BJ (cell line): ENCODE results near the gene DPYSL3. TPM values are rescaled to one million over a fixed set of nuclear protein-coding genes. Genes with fewer than 3 reads are reported as not detected.

Experiments used
- CTCF ChIA-PET: fragments of 350-600 bp; formaldehyde crosslinking; extraction: SDS; loops from one replicate; lab custom pipeline; 2021; ENCODE audit warnings: antibody characterized with exemption, inconsistent platforms; lab: Yijun Ruan, JAX
- POLR2A ChIA-PET: fragments of 300-600 bp; sonication (Branson Sonifier 250); formaldehyde crosslinking; extraction: SDS; loops from one replicate; lab custom pipeline; 2021; ENCODE audit warnings: antibody characterized with exemption; lab: Charles Lee
- DNase-seq: peaks from one replicate; pipeline ENCODE4 v3.0.0-alpha.2; 2011; ENCODE audit warnings: low read depth
- H3K27me3 ChIP-seq: 2 replicates; pipeline ENCODE4 v1.6.0; 2011; ENCODE audit warnings: low read length; ENCODE audit not compliant: control insufficient read depth, insufficient read depth
- H3K36me3 ChIP-seq: 2 replicates; pipeline ENCODE4 v1.5.1; 2011; ENCODE audit warnings: low read length; ENCODE audit not compliant: control insufficient read depth, insufficient read depth
- H3K4me3 ChIP-seq: 2 replicates; pipeline ENCODE4 v1.5.1; 2011; ENCODE audit warnings: low read depth, mild to moderate bottlenecking, control low read depth, low read length
- polyA plus RNA-seq: library from polyadenylated mRNA; depleted of rRNA; stranded (reverse); fragments of >200 nt; gene quantifications from 2 replicates; pipeline ENCODE4 v1.2.3, GENCODE V29; 2011
- TF ChIP-seq, protein P1 (sequence below): IDR thresholded peaks from 2 replicates; pipeline ENCODE4 v1.5.1; 2011; ENCODE audit warnings: low read depth, mild to moderate bottlenecking, control low read depth, inconsistent platforms, low read length, moderate library complexity; ENCODE audit not compliant: insufficient read depth

Gene DPYSL3
- polyA plus RNA-seq, 1 experiment = 49.6 TPM

DNA sequence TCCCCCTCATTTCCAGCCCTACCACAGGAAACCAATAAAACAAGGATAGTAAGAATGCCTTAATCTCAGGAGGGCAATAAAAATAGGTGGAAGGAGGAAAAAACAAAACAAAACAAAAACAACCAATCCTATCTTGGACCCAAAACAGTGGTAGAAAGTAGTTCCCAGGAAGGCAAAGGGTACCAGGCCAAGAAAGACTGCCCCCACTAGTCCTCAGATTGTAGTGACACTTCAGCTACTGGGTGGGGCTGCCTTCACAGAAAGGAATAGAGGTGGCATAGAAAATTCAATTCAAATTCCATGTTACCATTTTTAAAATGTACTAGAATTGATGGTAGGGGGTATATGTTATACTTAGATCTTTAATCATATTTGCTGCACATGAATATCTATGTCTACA is 59.3 kb downstream of the DPYSL3 start:
- POLR2A ChIA-PET = no interaction called here
- H3K36me3 ChIP-seq = no peaks in the 10 kb centered on the region
- DNase-seq = no peak
- CTCF ChIA-PET = interaction anchor here (0.7 to 3.1 kb wide), 4 partner anchors 47 to 127 kb away, joined by 3 to 14 read pairs (median 3); no protein-coding TSS in a partner anchor
- peaks cover 2% of the 10 kb centered on the region for H3K27me3 ChIP-seq
- TF ChIP-seq, protein P1, sequence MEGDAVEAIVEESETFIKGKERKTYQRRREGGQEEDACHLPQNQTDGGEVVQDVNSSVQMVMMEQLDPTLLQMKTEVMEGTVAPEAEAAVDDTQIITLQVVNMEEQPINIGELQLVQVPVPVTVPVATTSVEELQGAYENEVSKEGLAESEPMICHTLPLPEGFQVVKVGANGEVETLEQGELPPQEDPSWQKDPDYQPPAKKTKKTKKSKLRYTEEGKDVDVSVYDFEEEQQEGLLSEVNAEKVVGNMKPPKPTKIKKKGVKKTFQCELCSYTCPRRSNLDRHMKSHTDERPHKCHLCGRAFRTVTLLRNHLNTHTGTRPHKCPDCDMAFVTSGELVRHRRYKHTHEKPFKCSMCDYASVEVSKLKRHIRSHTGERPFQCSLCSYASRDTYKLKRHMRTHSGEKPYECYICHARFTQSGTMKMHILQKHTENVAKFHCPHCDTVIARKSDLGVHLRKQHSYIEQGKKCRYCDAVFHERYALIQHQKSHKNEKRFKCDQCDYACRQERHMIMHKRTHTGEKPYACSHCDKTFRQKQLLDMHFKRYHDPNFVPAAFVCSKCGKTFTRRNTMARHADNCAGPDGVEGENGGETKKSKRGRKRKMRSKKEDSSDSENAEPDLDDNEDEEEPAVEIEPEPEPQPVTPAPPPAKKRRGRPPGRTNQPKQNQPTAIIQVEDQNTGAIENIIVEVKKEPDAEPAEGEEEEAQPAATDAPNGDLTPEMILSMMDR = 0 out of 2 replicates have a peak, but pooled peaks have one; percentile 3
- no peak overlapping the region for H3K4me3 ChIP-seq

DNA sequence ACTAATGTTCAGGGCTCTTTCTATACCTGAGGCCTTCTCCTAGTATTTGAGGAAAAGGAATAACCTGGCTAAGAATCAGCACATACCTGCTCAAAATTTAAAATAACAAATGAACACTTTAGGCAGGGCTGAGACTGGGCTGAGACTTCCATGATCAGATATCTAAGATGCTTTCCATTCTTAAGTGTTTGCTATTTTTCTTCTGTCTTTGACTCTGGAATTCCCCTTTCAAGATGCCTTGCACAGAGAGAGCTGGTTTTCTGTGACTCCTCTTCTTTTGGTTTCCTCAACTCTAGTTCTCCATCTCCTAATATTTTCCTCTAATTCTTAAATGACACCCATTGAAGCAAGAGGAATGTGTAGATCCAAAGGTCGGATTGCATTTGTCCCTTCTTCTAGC is 61.1 kb downstream of the DPYSL3 start:
- POLR2A ChIA-PET = no interaction called here
- Histone ChIP-seq H3K36me3 (no peaks in the 10 kb centered on the region), H3K4me3 (no peak overlapping the region), H3K27me3 (peaks cover 2% of the 10 kb centered on the region)
- CTCF ChIA-PET = interaction anchor here (1.0 to 2.1 kb wide), 3 partner anchors 111 to 350 kb away, joined by 3 to 6 read pairs (median 4); no protein-coding TSS in a partner anchor
- DNase-seq = no peak
- TF ChIP-seq, protein P1 = no peak

DNA sequence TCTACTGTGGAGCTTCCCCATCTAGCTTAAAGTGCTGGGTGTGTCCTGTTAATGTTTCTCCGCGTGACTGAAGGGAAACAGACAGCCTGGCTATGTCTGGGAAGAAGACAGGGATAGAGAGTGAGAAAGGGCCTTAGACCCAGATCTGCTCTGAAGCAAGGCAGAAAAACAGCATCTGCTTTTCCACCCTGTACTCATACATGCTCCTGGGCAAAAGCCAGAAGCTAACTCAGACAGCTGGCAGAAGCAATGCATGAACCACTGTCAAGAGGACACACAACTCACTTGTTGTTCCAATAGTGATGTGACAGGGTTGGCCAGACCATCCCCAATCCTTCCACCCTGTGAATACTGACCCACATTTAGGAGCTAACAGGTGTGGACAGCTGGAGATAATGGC is 63.3 kb downstream of the DPYSL3 start:
- POLR2A ChIA-PET = no interaction called here
- TF ChIP-seq, protein P1 = no peak
- CTCF ChIA-PET = interaction anchor here (0.6 to 1.5 kb wide), 3 partner anchors 11 to 132 kb away, joined by 3 to 4 read pairs (median 3); no protein-coding TSS in a partner anchor

DNA sequence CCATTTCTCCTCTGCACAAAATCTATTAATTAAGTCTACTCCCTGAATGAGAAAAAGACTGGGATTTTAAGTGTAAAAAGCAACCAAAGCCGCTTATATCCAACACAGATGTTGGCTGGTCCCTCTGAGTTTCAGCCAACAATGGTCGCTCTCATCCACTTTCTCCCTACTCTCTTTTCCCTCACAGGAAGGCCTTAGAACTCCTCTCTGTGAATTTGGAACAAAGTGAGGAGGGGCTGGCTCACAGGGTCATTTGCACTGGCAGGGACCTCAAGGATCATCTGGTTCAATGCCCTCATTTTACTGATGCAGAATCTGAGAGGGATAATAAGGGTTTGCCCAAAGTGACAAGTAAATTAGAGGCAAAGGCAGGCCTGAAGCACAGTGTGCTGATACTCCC is 64.0 kb downstream of the DPYSL3 start:
- no peaks in the 10 kb centered on the region for H3K27me3 ChIP-seq
- CTCF ChIA-PET = interaction anchor here (1.5 kb wide), 1 partner anchor 10 kb away, joined by 4 read pairs; no protein-coding TSS in a partner anchor
- TF ChIP-seq, protein P1 = no peak

More for the DNA sequence above, 63.3 kb downstream of the DPYSL3 start:
- H3K4me3 ChIP-seq = no peak overlapping the region
- H3K36me3 ChIP-seq = no peaks in the 10 kb centered on the region
- no peaks in the 10 kb centered on the region for H3K27me3 ChIP-seq
- no peak for DNase-seq

DNA sequence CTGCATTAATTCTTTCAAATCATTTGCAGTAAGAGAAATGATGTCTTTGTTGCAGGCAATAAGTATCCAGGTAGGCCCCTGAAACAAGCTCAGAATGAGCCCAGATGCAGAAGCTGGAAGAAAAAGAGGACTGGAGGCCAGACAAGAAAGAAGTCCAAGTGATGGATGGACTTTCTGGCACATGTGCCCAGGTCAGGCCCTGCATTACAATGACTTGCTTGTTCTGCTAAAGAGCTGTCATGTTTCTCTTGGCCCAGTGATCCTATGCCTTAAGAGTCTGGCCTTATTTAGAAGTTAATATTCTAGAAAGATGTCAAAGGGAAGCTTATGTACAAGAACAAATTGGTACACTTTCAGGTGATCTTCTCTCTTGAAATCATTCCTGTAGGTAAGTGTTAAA is 64.8 kb downstream of the DPYSL3 start:
- Histone ChIP-seq H3K4me3 (no peak overlapping the region), H3K36me3 (no peaks in the 10 kb centered on the region), H3K27me3 (no peaks in the 10 kb centered on the region)
- TF ChIP-seq, protein P1 = no peak
- POLR2A ChIA-PET = no interaction called here
- CTCF ChIA-PET = interaction anchor here (0.8 to 1.1 kb wide), 2 partner anchors 113 to 221 kb away, joined by 4 read pairs; no protein-coding TSS in a partner anchor
- no peak for DNase-seq

More for the DNA sequence above, 64.0 kb downstream of the DPYSL3 start:
- no peak for DNase-seq
- Histone ChIP-seq H3K4me3 (no peak overlapping the region), H3K36me3 (no peaks in the 10 kb centered on the region)
- POLR2A ChIA-PET = no interaction called here
